Endothelial cell of umbilical vein (primary cell): Measurements from ENCODE around the gene MT1H. TPM values are rescaled to one million over a fixed set of nuclear protein-coding genes. Genes with fewer than 3 reads are reported as not detected.

Experiments used
- BruUV-seq: library from RNA; stranded (reverse); fragments of 400-500 nt; replicated peaks from 2 replicates; lab custom pipeline; 2021; lab: Mats Ljungman, UMichigan
- CTCF ChIA-PET: fragments of 300-600, 350-600 bp; sonication (Branson Sonifier 250); formaldehyde crosslinking; loops from one replicate; lab custom pipeline; 2021; ENCODE audit warnings: antibody characterized with exemption, inconsistent platforms; lab: Charles Lee
- POLR2A ChIA-PET: fragments of 300-600, 350-600 bp; sonication (Branson Sonifier 250); formaldehyde crosslinking; loops from one replicate; lab custom pipeline; 2021; ENCODE audit warnings: antibody characterized with exemption, inconsistent platforms; lab: Charles Lee
- DNase-seq: peaks from one replicate; pipeline ENCODE4 v3.0.0-alpha.2; 2011; ENCODE audit warnings: low read depth, low spot score
- FAIRE-seq: peaks from 2 replicates; lab custom pipeline; 2011; peaks lifted over from hg19 to GRCh38; lab: Jason Lieb, UNC
- H2AFZ ChIP-seq: 2 replicates; pipeline ENCODE4 v1.6.0; 2012; ENCODE audit warnings: low read depth, low read length, control low read depth, inconsistent platforms
- H3K27ac ChIP-seq: 2 replicates; pipeline ENCODE4 v1.5.1; 2011; ENCODE audit warnings: low read depth, mild to moderate bottlenecking, control low read depth, low read length, moderate library complexity; ENCODE audit not compliant: insufficient read depth
- H3K27me3 ChIP-seq, 2 experiments: 2 replicates each; pipeline versions ENCODE4 v1.6.0 to v1.6.1; 2011; ENCODE audit warnings: low read length in 2 of 2, mixed read lengths in 1 of 2; ENCODE audit not compliant: control insufficient read depth in 2 of 2, insufficient read depth in 2 of 2
- H3K36me3 ChIP-seq, 2 experiments: 2 replicates in 1 of 2; 3 replicates in 1 of 2; pipeline ENCODE4 v1.5.1; 2011; ENCODE audit warnings: low read length in 2 of 2, mild to moderate bottlenecking in 1 of 2, moderate library complexity in 1 of 2; ENCODE audit not compliant: control insufficient read depth in 2 of 2, insufficient read depth in 2 of 2; ENCODE audit errors: extremely low read depth in 1 of 2
- H3K4me1 ChIP-seq: 3 replicates; pipeline ENCODE4 v1.5.1; 2011; ENCODE audit warnings: mild to moderate bottlenecking, low read length; ENCODE audit not compliant: control insufficient read depth, insufficient read depth; ENCODE audit errors: extremely low read depth
- H3K4me2 ChIP-seq: 2 replicates; pipeline ENCODE4 v1.6.1; 2011; ENCODE audit warnings: low read length, control low read depth, mixed read lengths; ENCODE audit not compliant: insufficient read depth
- H3K4me3 ChIP-seq, 3 experiments: fragments of 200-600 bp in 1 of 3; sonication (generic), shearing (Covaris generic) in 1 of 3; replicated peaks in 1 of 3; 2 replicates each; pipeline ENCODE4 v1.5.1; 2011 to 2016; ENCODE audit warnings: control low read depth in 3 of 3, low read length in 3 of 3, mild to moderate bottlenecking in 2 of 3, inconsistent platforms in 1 of 3, low read depth in 1 of 3, moderate library complexity in 1 of 3; ENCODE audit not compliant: insufficient read depth in 1 of 3
- H3K79me2 ChIP-seq: 2 replicates; pipeline ENCODE4 v1.6.0; 2012; ENCODE audit warnings: low read length, inconsistent platforms; ENCODE audit not compliant: control insufficient read depth, insufficient read depth
- H3K9ac ChIP-seq: replicated peaks from 2 replicates; pipeline ENCODE3; 2011; ENCODE audit warnings: low read length, control low read depth; ENCODE audit not compliant: insufficient read depth; ENCODE audit errors: extremely low read depth
- H3K9me1 ChIP-seq: replicated peaks from 3 replicates; pipeline ENCODE4 v1.6.0; 2011; ENCODE audit warnings: mild to moderate bottlenecking, low read length; ENCODE audit not compliant: control insufficient read depth, insufficient read depth; ENCODE audit errors: extremely low read depth
- H3K9me3 ChIP-seq: replicated peaks from 2 replicates; pipeline ENCODE4 v1.5.1; 2012; ENCODE audit warnings: low read length, inconsistent platforms; ENCODE audit not compliant: control insufficient read depth, insufficient read depth
- H4K20me1 ChIP-seq: replicated peaks from 2 replicates; pipeline ENCODE3; 2011; ENCODE audit warnings: mild to moderate bottlenecking, low read length; ENCODE audit not compliant: control insufficient read depth, insufficient read depth; ENCODE audit errors: extremely low read depth
- EZH2 ChIP-seq: IDR thresholded peaks from 2 replicates; pipeline ENCODE4 v1.6.1; 2012; ENCODE audit warnings: borderline replicate concordance, low read depth, mild to moderate bottlenecking, moderate library complexity, low read length, inconsistent platforms; ENCODE audit not compliant: severe bottlenecking
- FOS ChIP-seq: IDR thresholded peaks from 2 replicates; pipeline ENCODE4 v1.6.1; 2011; ENCODE audit warnings: mild to moderate bottlenecking, low read length, moderate library complexity, borderline replicate concordance; ENCODE audit not compliant: insufficient read depth
- GATA2 ChIP-seq: IDR thresholded peaks from 2 replicates; pipeline ENCODE4 v1.7.0; 2011; ENCODE audit warnings: low read depth, mild to moderate bottlenecking, moderate library complexity, mixed read lengths, low read length; ENCODE audit not compliant: insufficient read length, insufficient read depth
- JUN ChIP-seq: IDR thresholded peaks from 2 replicates; pipeline ENCODE4 v1.6.1; 2011; ENCODE audit warnings: borderline replicate concordance, low read depth; ENCODE audit not compliant: insufficient read length, insufficient read depth
- MYC ChIP-seq: IDR thresholded peaks from one replicate; pipeline ENCODE4 v1.6.1; 2011; ENCODE audit warnings: mild to moderate bottlenecking, low read depth, low read length
- POLR2A ChIP-seq: IDR thresholded peaks from 2 replicates; pipeline ENCODE4 v1.6.1; 2012; ENCODE audit warnings: low read depth, mild to moderate bottlenecking, control low read depth, low read length
- POLR2AphosphoS5 ChIP-seq: IDR thresholded peaks from 2 replicates; pipeline ENCODE4 v1.6.1; 2012; ENCODE audit warnings: low read depth, mild to moderate bottlenecking, control low read depth, low read length, moderate library complexity; ENCODE audit not compliant: insufficient read depth
- dilution Hi-C: fragments of 300-500 bp; cut with MboI; formaldehyde crosslinking; loops from one replicate; pipeline ENCODE4 v1.15.0; 2019; ENCODE audit warnings: low sequenced_read_pairs; ENCODE audit not compliant: extremely low pct_ligation_motif_present
- intact Hi-C: fragments of 100-400 bp; cut with micrococcal nuclease; formaldehyde crosslinking; loops from one replicate; pipeline ENCODE4 v1.10.0; 2022
- polyA plus RNA-seq, 4 experiments: library from polyadenylated mRNA; depleted of rRNA in 3 of 4; stranded (reverse) in 3 of 4; unstranded in 1 of 4; fragments of >200 nt; gene quantifications; 2 replicates each; pipeline versions ENCODE4 v1.2.1 to v1.2.3, GENCODE V29; 2011 to 2012; ENCODE audit warnings: missing spikeins in 1 of 4
- total RNA-seq: library from RNA; stranded (reverse); gene quantifications from 2 replicates; pipeline ENCODE4 v1.2.3, GENCODE V29; 2021
- TF ChIP-seq, protein P1 (sequence below): IDR thresholded peaks from 2 replicates; pipeline ENCODE4 v1.6.1; 2011; ENCODE audit not compliant: insufficient read depth, insufficient read length
- TF ChIP-seq, protein P2 (sequence below), 2 donors: IDR thresholded peaks; 1 replicate in 1 of 2; 2 replicates in 1 of 2; pipeline ENCODE4 v1.5.1; 2011; ENCODE audit warnings: low read length in 2 of 2, mild to moderate bottlenecking in 2 of 2, moderate library complexity in 2 of 2, control low read depth in 1 of 2, inconsistent platforms in 1 of 2, low read depth in 1 of 2; ENCODE audit not compliant: insufficient read depth in 1 of 2; ENCODE audit errors: extremely low read depth in 1 of 2

Gene MT1H
- total and polyA plus RNA-seq, 2 donors (not counting 3 experiments of a cell fraction or from before 2014, with no cell fraction given): not detected

DNA sequence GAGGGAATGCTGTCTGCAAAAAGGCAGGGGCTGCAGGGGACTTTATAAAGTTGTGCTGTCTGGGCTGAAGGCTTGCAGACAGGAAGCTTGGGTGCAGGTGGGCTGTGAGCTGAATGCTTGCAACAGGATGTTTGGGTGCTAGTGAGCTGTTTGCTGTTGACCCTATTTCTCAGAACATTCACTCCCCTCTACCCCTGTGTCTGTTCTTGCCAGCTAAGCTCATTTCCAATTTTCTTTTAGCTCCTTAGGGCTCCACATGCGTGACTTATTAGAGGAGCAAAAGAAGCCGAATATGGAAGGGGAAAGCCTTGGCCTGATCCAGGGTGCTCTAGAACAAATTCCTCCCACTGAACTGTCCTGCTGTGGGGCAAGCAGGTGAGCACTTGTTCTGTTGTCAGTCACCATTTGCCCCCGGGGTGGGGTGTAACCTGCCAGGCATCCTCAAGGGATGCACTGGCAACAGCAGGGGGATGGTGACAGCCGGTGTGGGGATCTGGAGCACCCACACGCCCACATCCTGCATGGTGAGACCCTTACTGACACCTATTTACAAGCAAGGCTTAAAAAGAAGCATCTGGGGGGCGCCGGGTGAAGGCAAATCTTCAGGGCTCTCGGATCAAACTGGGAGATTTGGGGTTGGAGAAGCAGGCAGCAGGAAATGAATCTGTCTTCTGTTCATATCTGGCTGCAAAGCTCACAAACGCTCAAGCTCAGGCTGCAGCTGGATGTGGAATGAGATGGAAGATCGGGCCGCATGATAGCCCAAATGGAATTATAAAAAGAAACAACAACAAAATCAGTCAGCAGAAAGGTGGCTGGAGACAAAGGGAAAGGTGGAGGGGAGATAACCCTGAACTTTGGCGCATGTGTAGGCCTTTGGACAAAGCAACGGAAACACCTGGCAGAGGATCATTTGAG lies 39.2 kb downstream of the MT1H start:
- Histone ChIP-seq H3K79me2 (no peaks in the 10 kb centered on the region), H3K9me1 (no peaks in the 10 kb centered on the region), H3K9ac (no peak overlapping the region), H3K4me2 (no peak overlapping the region), H3K9me3 (no peaks in the 10 kb centered on the region), H2AFZ (no peak overlapping the region), H3K27me3 (no peaks in the 10 kb centered on the region), H3K36me3 (no peaks in the 10 kb centered on the region), H3K27ac (no peak overlapping the region), H3K4me1 (no peaks in the 10 kb centered on the region), H3K4me3 (no peak overlapping the region), H4K20me1 (no peaks in the 10 kb centered on the region)
- FAIRE-seq: no peak
- no peak for TF ChIP-seq JUN
- BruUV-seq: no TSS peak
- no peak for DNase-seq
- POLR2A ChIA-PET: no interaction called here
- CTCF ChIA-PET: interaction anchor here (0.6 to 2.6 kb wide), 4 partner anchors 35 to 1732 kb away, joined by 3 to 8 read pairs (median 4); no protein-coding TSS in a partner anchor
- dilution Hi-C loops (no loop called here), intact Hi-C loops (loop anchor here (10.0 kb wide), 2 partner anchors 234 to 394 kb away; no protein-coding TSS in a partner anchor)

DNA sequence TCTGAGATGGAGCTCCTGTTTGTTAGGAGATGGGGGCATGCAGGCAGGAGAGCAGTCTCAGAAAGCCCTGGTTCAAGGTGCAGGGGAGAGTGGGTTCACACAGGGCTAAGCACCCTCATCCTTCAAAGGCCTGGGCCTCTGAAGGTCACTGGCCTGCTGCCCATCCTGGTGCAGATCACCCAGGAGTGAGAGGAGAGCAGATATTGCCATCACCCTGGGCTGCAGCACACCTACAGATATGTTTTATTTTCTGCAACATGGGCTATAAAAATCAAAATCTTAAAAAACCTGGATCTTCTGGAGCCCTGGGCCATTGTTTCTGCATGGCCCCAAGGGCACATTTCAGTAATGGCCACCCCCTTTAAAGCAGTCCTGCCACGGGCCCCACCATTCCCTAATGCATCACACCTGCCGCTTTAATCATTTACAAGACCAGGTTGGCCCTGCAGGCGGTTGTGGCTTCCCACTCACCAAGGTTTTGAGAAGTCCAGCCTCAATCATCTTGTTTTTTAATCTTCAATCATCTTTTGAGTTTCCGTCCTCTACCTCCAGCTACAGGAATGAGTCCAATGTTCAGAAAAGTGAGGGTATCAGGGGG lies 39.9 kb downstream of the MT1H start:
- Histone ChIP-seq H3K79me2 (no peaks in the 10 kb centered on the region), H3K9ac (no peak overlapping the region), H3K4me2 (no peak overlapping the region), H3K9me3 (no peaks in the 10 kb centered on the region), H3K27me3 (no peaks in the 10 kb centered on the region), H3K4me3 (no peak overlapping the region), H3K27ac (no peak overlapping the region), H4K20me1 (no peaks in the 10 kb centered on the region), H3K36me3 (no peaks in the 10 kb centered on the region), H2AFZ (no peak overlapping the region), H3K4me1 (no peaks in the 10 kb centered on the region), H3K9me1 (no peaks in the 10 kb centered on the region)
- TF ChIP-seq POLR2AphosphoS5 (no peak), MYC (no peak), FOS (no peak), JUN (no peak), EZH2 (no peak), POLR2A (no peak), GATA2 (no peak)
- TF ChIP-seq, protein P1, sequence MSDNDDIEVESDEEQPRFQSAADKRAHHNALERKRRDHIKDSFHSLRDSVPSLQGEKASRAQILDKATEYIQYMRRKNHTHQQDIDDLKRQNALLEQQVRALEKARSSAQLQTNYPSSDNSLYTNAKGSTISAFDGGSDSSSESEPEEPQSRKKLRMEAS: no peak
- TF ChIP-seq, protein P2, sequence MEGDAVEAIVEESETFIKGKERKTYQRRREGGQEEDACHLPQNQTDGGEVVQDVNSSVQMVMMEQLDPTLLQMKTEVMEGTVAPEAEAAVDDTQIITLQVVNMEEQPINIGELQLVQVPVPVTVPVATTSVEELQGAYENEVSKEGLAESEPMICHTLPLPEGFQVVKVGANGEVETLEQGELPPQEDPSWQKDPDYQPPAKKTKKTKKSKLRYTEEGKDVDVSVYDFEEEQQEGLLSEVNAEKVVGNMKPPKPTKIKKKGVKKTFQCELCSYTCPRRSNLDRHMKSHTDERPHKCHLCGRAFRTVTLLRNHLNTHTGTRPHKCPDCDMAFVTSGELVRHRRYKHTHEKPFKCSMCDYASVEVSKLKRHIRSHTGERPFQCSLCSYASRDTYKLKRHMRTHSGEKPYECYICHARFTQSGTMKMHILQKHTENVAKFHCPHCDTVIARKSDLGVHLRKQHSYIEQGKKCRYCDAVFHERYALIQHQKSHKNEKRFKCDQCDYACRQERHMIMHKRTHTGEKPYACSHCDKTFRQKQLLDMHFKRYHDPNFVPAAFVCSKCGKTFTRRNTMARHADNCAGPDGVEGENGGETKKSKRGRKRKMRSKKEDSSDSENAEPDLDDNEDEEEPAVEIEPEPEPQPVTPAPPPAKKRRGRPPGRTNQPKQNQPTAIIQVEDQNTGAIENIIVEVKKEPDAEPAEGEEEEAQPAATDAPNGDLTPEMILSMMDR (IDR thresholded peaks at IDR 0.05; ENCODE audit: extremely low read depth in 1 of 2, insufficient read depth in 1 of 2, low read depth in 1 of 2, low read length in 2 of 2): no peak
- ChIA-PET POLR2A (no interaction called here), CTCF (interaction anchor here (0.8 to 1.3 kb wide), 2 partner anchors 36 to 80 kb away, joined by 3 to 4 read pairs; no protein-coding TSS in a partner anchor)
- no TSS peak for BruUV-seq
- dilution Hi-C loops (no loop called here), intact Hi-C loops (loop anchor here (10.0 kb wide), 2 partner anchors 235 to 395 kb away; no protein-coding TSS in a partner anchor)
- FAIRE-seq: no peak
- DNase-seq: no peak
